HEK293 (cell line): ENCODE data around the gene DUSP2.

Experiments used
- CTCF ChIA-PET: fragments of 350-600 bp; formaldehyde crosslinking; extraction: SDS; loops from one replicate; lab custom pipeline; 2021; ENCODE audit warnings: antibody characterized with exemption; lab: Yijun Ruan, JAX
- POLR2A ChIA-PET: fragments of 300-600 bp; formaldehyde crosslinking; extraction: SDS; loops from one replicate; lab custom pipeline; 2020; ENCODE audit warnings: antibody characterized with exemption, inconsistent platforms; lab: Yijun Ruan, JAX
- H3K27ac ChIP-seq: fragments of 200-500 bp; sonication (Bioruptor generic); 2 replicates; pipeline ENCODE4 v1.5.1; 2014; ENCODE audit warnings: low read depth, low read length, control low read depth, inconsistent platforms; ENCODE audit errors: extremely low read depth
- H3K36me3 ChIP-seq, 2 experiments: fragments of 200-500 bp in 1 of 2; sonication (Bioruptor generic) in 1 of 2; 1 replicate in 1 of 2; 2 replicates in 1 of 2; pipeline ENCODE4 v1.5.1; 2014 to 2017; ENCODE audit warnings: inconsistent platforms in 2 of 2, low read length in 2 of 2; ENCODE audit not compliant: control insufficient read depth in 2 of 2, insufficient read depth in 1 of 2
- H3K4me1 ChIP-seq: fragments of 200-500 bp; sonication (Bioruptor generic); 2 replicates; pipeline ENCODE4 v1.5.1; 2014; ENCODE audit warnings: mild to moderate bottlenecking, low read length, inconsistent platforms; ENCODE audit not compliant: control insufficient read depth, insufficient read depth
- H3K4me3 ChIP-seq: 2 replicates; pipeline ENCODE4 v1.5.1; 2011; ENCODE audit warnings: low read depth, mild to moderate bottlenecking, control low read depth, low read length, moderate library complexity
- H3K9me3 ChIP-seq: fragments of 200-500 bp; sonication (Bioruptor generic); 2 replicates; pipeline ENCODE4 v1.5.1; 2014; ENCODE audit warnings: low read depth, low read length, inconsistent platforms; ENCODE audit not compliant: control insufficient read depth, insufficient read depth
- GFI1B ChIP-seq: fragments of 450-650 bp; formaldehyde crosslinking; IDR thresholded peaks from 2 replicates; pipeline ENCODE4 v1.5.1; 2016; ENCODE audit warnings: missing biosample characterization, missing genetic modification characterization
- GLIS2 ChIP-seq: fragments of 450-650 bp; formaldehyde crosslinking; IDR thresholded peaks from 2 replicates; pipeline ENCODE4 v1.5.1; 2016; ENCODE audit warnings: missing biosample characterization, missing genetic modification characterization
- HOXC10 ChIP-seq: sonication (generic); formaldehyde crosslinking; IDR thresholded peaks from 2 replicates; pipeline ENCODE4 v1.8.1; 2023; ENCODE audit warnings: mild to moderate bottlenecking, missing genetic modification reagents
- KLF1 ChIP-seq: fragments of 450-650 bp; formaldehyde crosslinking; IDR thresholded peaks from 2 replicates; pipeline ENCODE4 v1.5.1; 2016; ENCODE audit warnings: missing biosample characterization, missing genetic modification characterization
- MYNN ChIP-seq: fragments of 450-650 bp; formaldehyde crosslinking; IDR thresholded peaks from 2 replicates; pipeline ENCODE4 v1.5.1; 2016; ENCODE audit warnings: missing biosample characterization, missing genetic modification characterization, borderline replicate concordance
- SETDB1 ChIP-seq: IDR thresholded peaks from one replicate; pipeline ENCODE4 v1.6.1; 2017; ENCODE audit warnings: mild to moderate bottlenecking, low read length, moderate library complexity, mixed read lengths; ENCODE audit not compliant: insufficient read length
- SP7 ChIP-seq: fragments of 450-650 bp; formaldehyde crosslinking; IDR thresholded peaks from 2 replicates; pipeline ENCODE4 v1.5.1; 2016; ENCODE audit warnings: missing biosample characterization, missing genetic modification characterization
- TRIM28 ChIP-seq: IDR thresholded peaks from 2 replicates; pipeline ENCODE4 v1.6.1; 2011; ENCODE audit warnings: low read length, control low read depth, borderline replicate concordance
- ZBTB1 ChIP-seq: fragments of 450-650 bp; formaldehyde crosslinking; IDR thresholded peaks from 2 replicates; pipeline ENCODE4 v1.5.1; 2016; ENCODE audit warnings: missing biosample characterization, missing genetic modification characterization
- ZFHX2 ChIP-seq: fragments of 450-650 bp; formaldehyde crosslinking; conservative IDR thresholded peaks from 2 replicates; pipeline ENCODE4 v1.5.1; 2016; ENCODE audit warnings: missing biosample characterization, missing genetic modification characterization
- ZFP3 ChIP-seq: fragments of 450-650 bp; formaldehyde crosslinking; IDR thresholded peaks from 2 replicates; pipeline ENCODE4 v1.5.1; 2016; ENCODE audit warnings: low read depth, missing biosample characterization, missing genetic modification characterization
- ZFP37 ChIP-seq: fragments of 450-650 bp; formaldehyde crosslinking; IDR thresholded peaks from 2 replicates; pipeline ENCODE4 v1.5.1; 2016; ENCODE audit warnings: missing biosample characterization, missing genetic modification characterization
- ZFP69B ChIP-seq: fragments of 450-650 bp; formaldehyde crosslinking; IDR thresholded peaks from 2 replicates; pipeline ENCODE4 v1.5.1; 2016; ENCODE audit warnings: missing biosample characterization, missing genetic modification characterization
- ZNF10 ChIP-seq: fragments of 450-650 bp; formaldehyde crosslinking; IDR thresholded peaks from 2 replicates; pipeline ENCODE4 v1.5.1; 2017; ENCODE audit warnings: missing biosample characterization, missing genetic modification characterization
- ZNF114 ChIP-seq: fragments of 450-650 bp; formaldehyde crosslinking; IDR thresholded peaks from 2 replicates; pipeline ENCODE4 v1.5.0; 2017; ENCODE audit warnings: missing biosample characterization, missing genetic modification characterization
- ZNF121 ChIP-seq: fragments of 450-650 bp; formaldehyde crosslinking; IDR thresholded peaks from 2 replicates; pipeline ENCODE4 v1.5.1; 2016; ENCODE audit warnings: missing biosample characterization, missing genetic modification characterization
- ZNF132 ChIP-seq: fragments of 450-650 bp; formaldehyde crosslinking; IDR thresholded peaks from 2 replicates; pipeline ENCODE4 v1.5.1; 2017; ENCODE audit warnings: missing biosample characterization, missing genetic modification characterization, borderline replicate concordance
- ZNF146 ChIP-seq: fragments of 450-650 bp; formaldehyde crosslinking; IDR thresholded peaks from 2 replicates; pipeline ENCODE4 v1.5.1; 2016; ENCODE audit warnings: missing biosample characterization, missing genetic modification characterization
- ZNF169 ChIP-seq: fragments of 450-650 bp; formaldehyde crosslinking; IDR thresholded peaks from 2 replicates; pipeline ENCODE4 v1.5.1; 2016; ENCODE audit warnings: missing biosample characterization, missing genetic modification characterization
- ZNF202 ChIP-seq: fragments of 450-650 bp; formaldehyde crosslinking; IDR thresholded peaks from 2 replicates; pipeline ENCODE4 v1.5.1; 2016; ENCODE audit warnings: missing biosample characterization, missing genetic modification characterization, borderline replicate concordance
- ZNF214 ChIP-seq: fragments of 450-650 bp; formaldehyde crosslinking; IDR thresholded peaks from 2 replicates; pipeline ENCODE4 v1.5.1; 2017; ENCODE audit warnings: missing biosample characterization, mild to moderate bottlenecking, missing genetic modification characterization, borderline replicate concordance
- ZNF354C ChIP-seq: fragments of 450-650 bp; formaldehyde crosslinking; IDR thresholded peaks from 2 replicates; pipeline ENCODE4 v1.5.1; 2016; ENCODE audit warnings: missing biosample characterization, missing genetic modification characterization, low read depth, borderline replicate concordance
- ZNF530 ChIP-seq: fragments of 450-650 bp; formaldehyde crosslinking; IDR thresholded peaks from 2 replicates; pipeline ENCODE4 v1.5.1; 2016; ENCODE audit warnings: low read depth, missing biosample characterization, missing genetic modification characterization
- ZNF600 ChIP-seq: fragments of 450-650 bp; formaldehyde crosslinking; IDR thresholded peaks from 2 replicates; pipeline ENCODE4 v1.5.1; 2016; ENCODE audit warnings: missing biosample characterization, missing genetic modification characterization
- ZNF837 ChIP-seq: fragments of 450-650 bp; formaldehyde crosslinking; IDR thresholded peaks from 2 replicates; pipeline ENCODE4 v1.5.1; 2016; ENCODE audit warnings: missing biosample characterization, missing genetic modification characterization
- TF ChIP-seq, protein P1 (sequence below): fragments of 450-650 bp; formaldehyde crosslinking; IDR thresholded peaks from 2 replicates; pipeline ENCODE4 v1.5.1; 2016; ENCODE audit warnings: missing biosample characterization, missing genetic modification characterization, low read depth
- TF ChIP-seq, protein P2 (sequence below): fragments of 450-650 bp; formaldehyde crosslinking; IDR thresholded peaks from 2 replicates; pipeline ENCODE4 v1.5.1; 2016; ENCODE audit warnings: missing biosample characterization, missing genetic modification characterization, borderline replicate concordance
- TF ChIP-seq, protein P3 (sequence below): fragments of 450-650 bp; formaldehyde crosslinking; IDR thresholded peaks from 2 replicates; pipeline ENCODE4 v1.5.1; 2016; ENCODE audit warnings: missing biosample characterization, missing genetic modification characterization
- TF ChIP-seq, protein P4 (sequence below): fragments of 450-650 bp; formaldehyde crosslinking; IDR thresholded peaks from 2 replicates; pipeline ENCODE4 v1.5.1; 2016; ENCODE audit warnings: missing biosample characterization, missing genetic modification characterization
- TF ChIP-seq, protein P5 (sequence below): fragments of 450-650 bp; IDR thresholded peaks from 2 replicates; pipeline ENCODE4 v1.5.1; 2018; ENCODE audit warnings: missing biosample characterization, mild to moderate bottlenecking, missing genetic modification characterization

The DUSP2 gene

DNA sequence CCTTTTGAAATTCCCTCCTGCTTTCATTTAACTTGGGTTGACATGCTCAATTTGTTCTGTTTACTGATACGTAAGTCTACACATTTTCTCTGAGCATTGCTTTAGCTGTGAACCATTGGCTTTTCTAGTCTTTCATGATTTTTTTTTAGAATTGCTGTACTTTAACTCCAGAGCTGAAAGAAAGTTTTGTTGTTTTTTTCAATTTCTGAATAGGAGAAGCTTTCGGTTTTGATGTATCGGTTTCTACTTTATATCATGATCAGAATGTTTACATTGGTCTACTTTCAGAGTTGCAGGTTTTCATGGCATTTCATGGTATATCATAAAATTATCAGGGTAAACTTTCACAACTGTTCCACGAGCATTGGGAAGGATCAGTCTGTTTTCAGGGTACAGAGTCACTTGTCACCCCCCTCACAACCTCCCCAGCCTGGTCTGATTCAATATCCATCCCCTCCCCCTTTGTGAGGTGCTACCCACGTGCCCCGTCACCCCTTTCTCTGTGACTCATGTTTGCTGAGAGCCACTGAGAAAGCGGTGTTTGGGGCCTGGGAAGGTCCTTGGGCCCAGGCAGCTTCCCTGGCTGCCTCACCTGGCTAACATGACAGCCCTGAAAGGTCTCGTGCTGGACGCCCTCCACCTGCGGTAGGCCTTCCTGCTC lies 14.0 kb downstream of the DUSP2 start:
- ChIA-PET CTCF (interaction anchor here (1.5 kb wide), 2 partner anchors 11 to 15 kb away, joined by 4 to 5 read pairs; partner anchors contain the start of gene ADRA2B), POLR2A (no interaction called here)
- Histone ChIP-seq H3K36me3 (no peaks in the 10 kb centered on the region), H3K4me1 (no peaks in the 10 kb centered on the region), H3K9me3 (no peaks in the 10 kb centered on the region), H3K4me3 (no peak overlapping the region), H3K27ac (no peak overlapping the region)
- TF ChIP-seq MYNN, result no peak
- no peak for TF ChIP-seq ZNF146 (tag by site-specific recombination)
- TF ChIP-seq ZNF354C (tag by site-specific recombination), result no peak
- TF ChIP-seq SP7 (tag by site-specific recombination), result no peak
- TF ChIP-seq, protein P1, sequence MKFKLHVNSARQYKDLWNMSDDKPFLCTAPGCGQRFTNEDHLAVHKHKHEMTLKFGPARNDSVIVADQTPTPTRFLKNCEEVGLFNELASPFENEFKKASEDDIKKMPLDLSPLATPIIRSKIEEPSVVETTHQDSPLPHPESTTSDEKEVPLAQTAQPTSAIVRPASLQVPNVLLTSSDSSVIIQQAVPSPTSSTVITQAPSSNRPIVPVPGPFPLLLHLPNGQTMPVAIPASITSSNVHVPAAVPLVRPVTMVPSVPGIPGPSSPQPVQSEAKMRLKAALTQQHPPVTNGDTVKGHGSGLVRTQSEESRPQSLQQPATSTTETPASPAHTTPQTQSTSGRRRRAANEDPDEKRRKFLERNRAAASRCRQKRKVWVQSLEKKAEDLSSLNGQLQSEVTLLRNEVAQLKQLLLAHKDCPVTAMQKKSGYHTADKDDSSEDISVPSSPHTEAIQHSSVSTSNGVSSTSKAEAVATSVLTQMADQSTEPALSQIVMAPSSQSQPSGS (tag by site-specific recombination), result no peak
- no peak for TF ChIP-seq HOXC10 (CRISPR knock-in tag)
- no peak for TF ChIP-seq ZBTB1
- no peak for TF ChIP-seq ZNF837 (tag by site-specific recombination)
- TF ChIP-seq ZNF600, result no peak
- TF ChIP-seq ZNF132 (tag by site-specific recombination), result no peak
- no peak for TF ChIP-seq ZFP37 (tag by site-specific recombination)
- no peak for TF ChIP-seq KLF1 (tag by site-specific recombination)
- TF ChIP-seq, protein P2, sequence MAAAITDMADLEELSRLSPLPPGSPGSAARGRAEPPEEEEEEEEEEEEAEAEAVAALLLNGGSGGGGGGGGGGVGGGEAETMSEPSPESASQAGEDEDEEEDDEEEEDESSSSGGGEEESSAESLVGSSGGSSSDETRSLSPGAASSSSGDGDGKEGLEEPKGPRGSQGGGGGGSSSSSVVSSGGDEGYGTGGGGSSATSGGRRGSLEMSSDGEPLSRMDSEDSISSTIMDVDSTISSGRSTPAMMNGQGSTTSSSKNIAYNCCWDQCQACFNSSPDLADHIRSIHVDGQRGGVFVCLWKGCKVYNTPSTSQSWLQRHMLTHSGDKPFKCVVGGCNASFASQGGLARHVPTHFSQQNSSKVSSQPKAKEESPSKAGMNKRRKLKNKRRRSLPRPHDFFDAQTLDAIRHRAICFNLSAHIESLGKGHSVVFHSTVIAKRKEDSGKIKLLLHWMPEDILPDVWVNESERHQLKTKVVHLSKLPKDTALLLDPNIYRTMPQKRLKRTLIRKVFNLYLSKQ (tag by site-specific recombination), result no peak
- no peak for TF ChIP-seq GLIS2
- TF ChIP-seq ZNF114, result no peak
- no peak for TF ChIP-seq ZNF202 (tag by site-specific recombination)
- TF ChIP-seq ZNF10, result no peak
- TF ChIP-seq GFI1B (tag by site-specific recombination), result no peak
- TF ChIP-seq TRIM28, result no peak

DNA sequence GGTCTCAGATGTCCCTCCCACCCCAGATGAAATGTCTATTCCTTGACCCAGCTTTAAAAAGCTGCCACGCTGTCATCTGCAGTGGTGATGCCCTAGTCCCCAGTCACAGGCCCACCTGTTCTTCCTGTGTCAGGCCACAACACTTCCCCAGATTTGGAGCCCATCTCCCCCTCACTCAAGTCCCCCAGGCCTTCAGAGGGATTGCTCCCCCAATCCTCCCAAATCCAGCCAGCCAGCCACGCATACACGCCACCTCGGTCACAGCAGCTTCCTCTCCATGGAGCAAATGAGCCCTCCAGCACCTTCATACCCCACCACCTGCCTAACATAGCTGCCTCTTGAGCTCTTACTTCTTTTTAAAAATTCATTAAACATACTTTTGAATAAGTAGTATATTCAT lies 14.8 kb downstream of the DUSP2 start:
- H3K4me3 ChIP-seq, result no peak overlapping the region
- no peaks in the 10 kb centered on the region for H3K36me3 ChIP-seq
- H3K27ac ChIP-seq, result no peak overlapping the region
- POLR2A ChIA-PET, result no interaction called here
- no peaks in the 10 kb centered on the region for H3K9me3 ChIP-seq
- CTCF ChIA-PET, result interaction anchor here (0.6 to 1.5 kb wide), 4 partner anchors 9 to 33 kb away, joined by 4 to 5 read pairs (median 4); partner anchors contain the start of gene ADRA2B
- no peaks in the 10 kb centered on the region for H3K4me1 ChIP-seq
- no peak for TF ChIP-seq ZFP69B
- TF ChIP-seq ZNF169, result no peak
- no peak for TF ChIP-seq ZNF121
- TF ChIP-seq, protein P3, sequence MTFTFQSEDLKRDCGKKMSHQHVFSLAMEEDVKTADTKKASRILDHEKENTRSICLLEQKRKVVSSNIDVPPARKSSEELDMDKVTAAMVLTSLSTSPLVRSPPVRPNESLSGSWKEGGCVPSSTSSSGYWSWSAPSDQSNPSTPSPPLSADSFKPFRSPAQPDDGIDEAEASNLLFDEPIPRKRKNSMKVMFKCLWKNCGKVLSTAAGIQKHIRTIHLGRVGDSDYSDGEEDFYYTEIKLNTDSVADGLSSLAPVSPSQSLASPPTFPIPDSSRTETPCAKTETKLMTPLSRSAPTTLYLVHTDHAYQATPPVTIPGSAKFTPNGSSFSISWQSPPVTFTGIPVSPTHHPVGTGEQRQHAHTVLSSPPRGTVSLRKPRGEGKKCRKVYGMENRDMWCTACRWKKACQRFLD (tag by site-specific recombination), result no peak
- TF ChIP-seq ZFP3 (tag by site-specific recombination), result no peak
- TF ChIP-seq GLIS2, result no peak
- TF ChIP-seq ZFHX2 (tag by site-specific recombination), result no peak
- no peak for TF ChIP-seq SETDB1
- TF ChIP-seq, protein P4, sequence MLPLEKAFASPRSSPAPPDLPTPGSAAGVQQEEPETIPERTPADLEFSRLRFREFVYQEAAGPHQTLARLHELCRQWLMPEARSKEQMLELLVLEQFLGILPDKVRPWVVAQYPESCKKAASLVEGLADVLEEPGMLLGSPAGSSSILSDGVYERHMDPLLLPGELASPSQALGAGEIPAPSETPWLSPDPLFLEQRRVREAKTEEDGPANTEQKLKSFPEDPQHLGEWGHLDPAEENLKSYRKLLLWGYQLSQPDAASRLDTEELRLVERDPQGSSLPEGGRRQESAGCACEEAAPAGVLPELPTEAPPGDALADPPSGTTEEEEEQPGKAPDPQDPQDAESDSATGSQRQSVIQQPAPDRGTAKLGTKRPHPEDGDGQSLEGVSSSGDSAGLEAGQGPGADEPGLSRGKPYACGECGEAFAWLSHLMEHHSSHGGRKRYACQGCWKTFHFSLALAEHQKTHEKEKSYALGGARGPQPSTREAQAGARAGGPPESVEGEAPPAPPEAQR, result no peak
- TF ChIP-seq ZNF132 (tag by site-specific recombination), result no peak
- TF ChIP-seq, protein P5, sequence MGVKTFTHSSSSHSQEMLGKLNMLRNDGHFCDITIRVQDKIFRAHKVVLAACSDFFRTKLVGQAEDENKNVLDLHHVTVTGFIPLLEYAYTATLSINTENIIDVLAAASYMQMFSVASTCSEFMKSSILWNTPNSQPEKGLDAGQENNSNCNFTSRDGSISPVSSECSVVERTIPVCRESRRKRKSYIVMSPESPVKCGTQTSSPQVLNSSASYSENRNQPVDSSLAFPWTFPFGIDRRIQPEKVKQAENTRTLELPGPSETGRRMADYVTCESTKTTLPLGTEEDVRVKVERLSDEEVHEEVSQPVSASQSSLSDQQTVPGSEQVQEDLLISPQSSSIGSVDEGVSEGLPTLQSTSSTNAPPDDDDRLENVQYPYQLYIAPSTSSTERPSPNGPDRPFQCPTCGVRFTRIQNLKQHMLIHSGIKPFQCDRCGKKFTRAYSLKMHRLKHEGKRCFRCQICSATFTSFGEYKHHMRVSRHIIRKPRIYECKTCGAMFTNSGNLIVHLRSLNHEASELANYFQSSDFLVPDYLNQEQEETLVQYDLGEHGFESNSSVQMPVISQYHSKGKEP (tag by site-specific recombination), result no peak
- TF ChIP-seq ZNF530 (tag by site-specific recombination), result no peak
- TF ChIP-seq ZNF214 (tag by site-specific recombination), result no peak
